SU-DHL-6 (cell line): ENCODE measurements around the gene PRRG3.

Experiments used
- CTCF ChIP-seq: fragments of 200-600 bp; sonication (generic); IDR thresholded peaks from one replicate; pipeline ENCODE4 v1.5.1; 2017; ENCODE audit warnings: antibody characterized with exemption, mild to moderate bottlenecking, low read length, moderate library complexity; ENCODE audit not compliant: insufficient read depth, poor library complexity, severe bottlenecking
- EZH2phosphoT487 ChIP-seq: fragments of 200-600 bp; sonication (generic), shearing (Covaris generic); conservative IDR thresholded peaks from 2 replicates; pipeline ENCODE4 v1.6.1; 2018; ENCODE audit warnings: mild to moderate bottlenecking, antibody characterized with exemption, low read length, moderate library complexity, mixed read lengths

- no peak for TF ChIP-seq EZH2phosphoT487
- TF ChIP-seq CTCF: no peak
These were observed 28.0 kb downstream of the PRRG3 start for GRCh38 chrX:151723156-151723760.
